Liver (tissue), 3 donors: ENCODE data around the gene CRB2.

Source experiments
- GABPA ChIP-seq, 2 donors: IDR thresholded peaks in 1 of 2; conservative IDR thresholded peaks in 1 of 2; 2 replicates each; pipeline ENCODE4 v1.6.1; 2016; ENCODE audit warnings: antibody characterized with exemption in 2 of 2, mild to moderate bottlenecking in 1 of 2, moderate library complexity in 1 of 2
- TF ChIP-seq, protein P1 (sequence below): IDR thresholded peaks from 2 replicates; pipeline ENCODE4 v1.6.1; 2016; ENCODE audit warnings: antibody characterized with exemption
- TF ChIP-seq, protein P2 (sequence below): fragments of 150-350 bp; IDR thresholded peaks from 2 replicates; pipeline ENCODE4 v1.5.1; 2017; ENCODE audit warnings: improper control_type of control experiment, low read depth, low read length; ENCODE audit not compliant: missing input control
- donor health status: healthy.
- donor health status: healthy.

DNA sequence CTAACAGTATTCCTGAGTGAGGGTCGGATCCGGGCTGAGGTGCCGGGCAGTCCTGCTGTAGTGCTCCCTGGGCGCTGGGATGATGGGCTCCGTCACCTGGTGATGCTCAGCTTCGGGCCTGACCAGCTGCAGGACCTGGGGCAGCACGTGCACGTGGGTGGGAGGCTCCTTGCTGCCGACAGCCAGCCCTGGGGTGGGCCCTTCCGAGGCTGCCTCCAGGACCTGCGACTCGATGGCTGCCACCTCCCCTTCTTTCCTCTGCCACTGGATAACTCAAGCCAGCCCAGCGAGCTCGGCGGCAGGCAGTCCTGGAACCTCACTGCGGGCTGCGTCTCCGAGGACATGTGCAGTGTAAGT, 15.2 kb downstream of the CRB2 start:
- TF ChIP-seq, protein P1, sequence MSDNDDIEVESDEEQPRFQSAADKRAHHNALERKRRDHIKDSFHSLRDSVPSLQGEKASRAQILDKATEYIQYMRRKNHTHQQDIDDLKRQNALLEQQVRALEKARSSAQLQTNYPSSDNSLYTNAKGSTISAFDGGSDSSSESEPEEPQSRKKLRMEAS, result no peak
- no peak for TF ChIP-seq GABPA (IDR thresholded peaks at IDR 0.05 in 1 of 2, conservative IDR thresholded peaks at IDR 0.05 in 1 of 2)
- TF ChIP-seq, protein P2, sequence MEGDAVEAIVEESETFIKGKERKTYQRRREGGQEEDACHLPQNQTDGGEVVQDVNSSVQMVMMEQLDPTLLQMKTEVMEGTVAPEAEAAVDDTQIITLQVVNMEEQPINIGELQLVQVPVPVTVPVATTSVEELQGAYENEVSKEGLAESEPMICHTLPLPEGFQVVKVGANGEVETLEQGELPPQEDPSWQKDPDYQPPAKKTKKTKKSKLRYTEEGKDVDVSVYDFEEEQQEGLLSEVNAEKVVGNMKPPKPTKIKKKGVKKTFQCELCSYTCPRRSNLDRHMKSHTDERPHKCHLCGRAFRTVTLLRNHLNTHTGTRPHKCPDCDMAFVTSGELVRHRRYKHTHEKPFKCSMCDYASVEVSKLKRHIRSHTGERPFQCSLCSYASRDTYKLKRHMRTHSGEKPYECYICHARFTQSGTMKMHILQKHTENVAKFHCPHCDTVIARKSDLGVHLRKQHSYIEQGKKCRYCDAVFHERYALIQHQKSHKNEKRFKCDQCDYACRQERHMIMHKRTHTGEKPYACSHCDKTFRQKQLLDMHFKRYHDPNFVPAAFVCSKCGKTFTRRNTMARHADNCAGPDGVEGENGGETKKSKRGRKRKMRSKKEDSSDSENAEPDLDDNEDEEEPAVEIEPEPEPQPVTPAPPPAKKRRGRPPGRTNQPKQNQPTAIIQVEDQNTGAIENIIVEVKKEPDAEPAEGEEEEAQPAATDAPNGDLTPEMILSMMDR, result no peak
